ENCODE data around the gene TFDP2.

DNA sequence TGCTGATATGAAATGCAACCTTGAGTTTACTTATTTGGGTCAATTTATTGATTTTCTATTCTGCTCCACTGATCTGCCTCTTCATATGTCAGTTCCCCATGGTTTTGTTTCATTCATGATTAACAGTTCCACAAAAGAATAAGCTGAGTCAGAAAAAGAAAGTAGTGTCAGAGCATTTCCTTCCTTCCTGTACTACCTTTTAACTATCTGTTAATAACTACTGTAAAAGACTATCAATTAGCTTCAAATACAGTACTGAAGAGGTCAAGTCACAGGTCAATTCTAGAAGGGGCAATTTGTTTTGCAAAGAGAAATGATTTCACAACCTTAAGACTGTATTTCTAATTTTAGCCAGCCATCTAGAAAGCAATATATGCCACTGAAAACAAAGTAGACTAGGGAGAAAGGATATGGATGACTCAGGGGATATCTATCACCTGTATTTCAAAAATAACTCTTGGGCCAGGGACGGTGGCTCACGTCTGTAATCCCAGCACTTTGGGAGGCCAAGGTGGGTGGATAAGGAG lies 129.5 kb downstream of the TFDP2 start:
- TF ChIP-seq JUND (IDR thresholded peaks at IDR 0.05; ENCODE audit: borderline replicate concordance, low read depth, low read length) (no peak), JUND (tag; IDR thresholded peaks at IDR 0.05; ENCODE audit: borderline replicate concordance, low read depth, low read length) (no peak), KLF13 (tag; IDR thresholded peaks at IDR 0.05; ENCODE audit: borderline replicate concordance, low read depth) (no peak), CSDE1 (IDR thresholded peaks at IDR 0.05) (no peak), EGR1 (conservative IDR thresholded peaks at IDR 0.05) (no peak), YY1 (IDR thresholded peaks at IDR 0.05; ENCODE audit: borderline replicate concordance in 1 of 3, control insufficient read depth in 1 of 3, extremely low read depth in 1 of 3, insufficient read depth in 3 of 3, insufficient read length in 1 of 3, insufficient replicate concordance in 2 of 3, low read depth in 1 of 3, low read length in 2 of 3) (no peak), NFIC (IDR thresholded peaks at IDR 0.05) (no peak), POLR2A (conservative IDR thresholded peaks at IDR 0.05) (no peak), POLR2AphosphoS5 (IDR thresholded peaks at IDR 0.05; ENCODE audit: control insufficient read depth, insufficient read depth, low read depth, low read length) (no peak), CBX3 (IDR thresholded peaks at IDR 0.05; ENCODE audit: borderline replicate concordance in 1 of 2, low read length in 2 of 2) (no peak)
- TF ChIP-seq, protein P1, sequence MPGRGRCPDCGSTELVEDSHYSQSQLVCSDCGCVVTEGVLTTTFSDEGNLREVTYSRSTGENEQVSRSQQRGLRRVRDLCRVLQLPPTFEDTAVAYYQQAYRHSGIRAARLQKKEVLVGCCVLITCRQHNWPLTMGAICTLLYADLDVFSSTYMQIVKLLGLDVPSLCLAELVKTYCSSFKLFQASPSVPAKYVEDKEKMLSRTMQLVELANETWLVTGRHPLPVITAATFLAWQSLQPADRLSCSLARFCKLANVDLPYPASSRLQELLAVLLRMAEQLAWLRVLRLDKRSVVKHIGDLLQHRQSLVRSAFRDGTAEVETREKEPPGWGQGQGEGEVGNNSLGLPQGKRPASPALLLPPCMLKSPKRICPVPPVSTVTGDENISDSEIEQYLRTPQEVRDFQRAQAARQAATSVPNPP (IDR thresholded peaks at IDR 0.05; ENCODE audit: borderline replicate concordance, insufficient read depth, insufficient read length), result no peak

Data from K562 (cell line).